Stimulated activated CD8-positive, alpha-beta memory T cell treated with anti-CD3 and anti-CD28 coated beads, Interleukin-4, amount 100 ng/mL, for 4 hours (primary cell): ENCODE measurements around the gene FAM20C.
"Not testable (repeated sequence)": the region's sequence is repeated elsewhere in the genome, so short reads cannot be mapped to it uniquely, and the experiment has no call there.

Source experiments
- DNase-seq, 2 donors: peaks; one replicate each; pipeline ENCODE4 v3.0.0-alpha.2; 2020; ENCODE audit warnings: low read depth in 2 of 2, low spot score in 1 of 2

The FAM20C gene

GRCh38 chr7:289209-289755 lies 96.9 kb downstream of the FAM20C start:
- DNase-seq, result no peak

GRCh38 chr7:289756-290553 lies 97.6 kb downstream of the FAM20C start, which contains the start of gene FOXL3:
Gene FOXL3, plus strand, starts transcription at chr7:290170. Its CDS starts 0 bp downstream, at chr7:290170.
- DNase-seq, result no peak

- no peak for DNase-seq
Measured at GRCh38 chr7:290554-291372, 98.4 kb downstream of the FAM20C start.

GRCh38 chr7:291373-292092 lies 99.2 kb downstream of the FAM20C start:
- DNase-seq, result no peak

- DNase-seq, result no peak
Measured at GRCh38 chr7:292226-292625, 99.9 kb downstream of the FAM20C start.

- DNase-seq, result no peak
Measured at GRCh38 chr7:292826-293225, 100.5 kb downstream of the FAM20C start.

- DNase-seq, result no peak
Measured at GRCh38 chr7:293681-294439, 101.5 kb downstream of the FAM20C start.

GRCh38 chr7:294440-295154 lies 102.2 kb downstream of the FAM20C start:
- DNase-seq, result no peak

GRCh38 chr7:295155-296154 lies 103.1 kb downstream of the FAM20C start:
- DNase-seq, result no peak

GRCh38 chr7:296373-296945 lies 104.1 kb downstream of the FAM20C start:
- no peak for DNase-seq

- DNase-seq, result not testable (repeated sequence)
Measured at GRCh38 chr7:297141-297540, 104.8 kb downstream of the FAM20C start.

- DNase-seq, result no peak
Measured at GRCh38 chr7:297611-298374, 105.4 kb downstream of the FAM20C start.

GRCh38 chr7:298375-298702 lies 106.0 kb downstream of the FAM20C start:
- no peak for DNase-seq

- DNase-seq, result no peak
Measured at GRCh38 chr7:298743-299142, 106.4 kb downstream of the FAM20C start.

- DNase-seq, result no peak
Measured at GRCh38 chr7:299169-299568, 106.8 kb downstream of the FAM20C start.

GRCh38 chr7:299628-300027 lies 107.3 kb downstream of the FAM20C start:
- DNase-seq, result no peak

- no peak for DNase-seq
Measured at GRCh38 chr7:300048-300447, 107.7 kb downstream of the FAM20C start.
